Astrocyte of the cerebellum (primary cell): ENCODE results near the gene SLC66A1.

Experiments
- DNase-seq: peaks from one replicate; pipeline ENCODE4 v3.0.0-alpha.2; 2011; ENCODE audit warnings: low read depth
- H3K4me3 ChIP-seq: 2 replicates; pipeline ENCODE4 v1.5.1; 2011; ENCODE audit warnings: mild to moderate bottlenecking, low read depth, low read length, moderate library complexity
- in situ Hi-C: cut with HindIII; loops from 2 replicates; pipeline ENCODE4 v1.10.0; 2017; ENCODE audit warnings: low sequenced_read_pairs
- TF ChIP-seq, protein P1 (sequence below): IDR thresholded peaks from 2 replicates; pipeline ENCODE4 v1.5.1; 2012; ENCODE audit warnings: low read length, low read depth, moderate library complexity, mild to moderate bottlenecking; ENCODE audit errors: missing control alignments

SLC66A1 gene

GRCh38 chr1:19308509-19308907 is 3.6 kb upstream of the SLC66A1 start:
- TF ChIP-seq, protein P1, sequence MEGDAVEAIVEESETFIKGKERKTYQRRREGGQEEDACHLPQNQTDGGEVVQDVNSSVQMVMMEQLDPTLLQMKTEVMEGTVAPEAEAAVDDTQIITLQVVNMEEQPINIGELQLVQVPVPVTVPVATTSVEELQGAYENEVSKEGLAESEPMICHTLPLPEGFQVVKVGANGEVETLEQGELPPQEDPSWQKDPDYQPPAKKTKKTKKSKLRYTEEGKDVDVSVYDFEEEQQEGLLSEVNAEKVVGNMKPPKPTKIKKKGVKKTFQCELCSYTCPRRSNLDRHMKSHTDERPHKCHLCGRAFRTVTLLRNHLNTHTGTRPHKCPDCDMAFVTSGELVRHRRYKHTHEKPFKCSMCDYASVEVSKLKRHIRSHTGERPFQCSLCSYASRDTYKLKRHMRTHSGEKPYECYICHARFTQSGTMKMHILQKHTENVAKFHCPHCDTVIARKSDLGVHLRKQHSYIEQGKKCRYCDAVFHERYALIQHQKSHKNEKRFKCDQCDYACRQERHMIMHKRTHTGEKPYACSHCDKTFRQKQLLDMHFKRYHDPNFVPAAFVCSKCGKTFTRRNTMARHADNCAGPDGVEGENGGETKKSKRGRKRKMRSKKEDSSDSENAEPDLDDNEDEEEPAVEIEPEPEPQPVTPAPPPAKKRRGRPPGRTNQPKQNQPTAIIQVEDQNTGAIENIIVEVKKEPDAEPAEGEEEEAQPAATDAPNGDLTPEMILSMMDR, result no peak
- H3K4me3 ChIP-seq, result no peak overlapping the region
- no peak for DNase-seq
- in situ Hi-C loops, result no loop called here

GRCh38 chr1:19309123-19309813 is 2.9 kb upstream of the SLC66A1 start:
- peak; percentile 36 for DNase-seq
- TF ChIP-seq, protein P1, result no peak
- H3K4me3 ChIP-seq, result no peak overlapping the region
- in situ Hi-C loops, result no loop called here

- no peak overlapping the region for H3K4me3 ChIP-seq
- DNase-seq, result no peak
- TF ChIP-seq, protein P1, result no peak
- in situ Hi-C loops, result no loop called here
Measured at GRCh38 chr1:19310061-19310460, 2.1 kb upstream of the SLC66A1 start.

DNA sequence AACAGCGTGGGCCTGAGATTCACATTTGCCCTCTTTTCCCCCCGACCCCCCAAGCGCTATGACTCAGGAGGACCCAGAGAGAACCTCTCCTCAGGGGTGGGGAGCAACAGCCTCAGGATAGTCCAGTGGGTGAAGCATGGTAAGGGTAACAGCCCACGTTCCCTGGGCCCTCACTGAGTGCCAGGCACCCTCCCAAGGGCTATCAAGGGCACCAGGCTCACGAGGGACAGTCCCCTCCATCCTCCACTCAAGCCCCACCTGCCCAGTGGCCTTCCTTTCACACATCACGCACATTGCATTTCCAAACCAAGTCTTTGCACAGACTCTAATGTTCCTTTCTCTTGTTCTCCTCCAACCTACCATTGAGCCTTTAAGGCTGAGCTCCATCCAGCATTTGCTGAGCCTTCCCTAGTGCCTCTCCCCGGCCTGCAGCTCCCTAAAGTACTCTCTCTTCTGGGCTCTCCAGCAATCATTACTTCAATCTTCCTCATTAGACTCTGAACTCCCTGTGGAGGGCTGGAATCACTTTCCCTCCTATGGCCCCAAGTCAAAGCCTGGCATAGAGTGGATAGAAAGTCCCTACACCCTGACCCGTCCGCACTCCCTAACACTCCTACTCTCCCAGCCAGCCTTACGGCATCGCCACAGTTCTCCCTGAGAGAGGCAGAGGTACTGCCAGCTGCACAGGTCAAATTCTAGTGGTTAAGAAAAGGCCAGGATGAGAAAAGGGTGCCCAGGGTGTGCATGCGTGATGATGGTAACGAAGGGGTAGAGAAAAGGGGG is 1.2 kb upstream of the SLC66A1 start:
- H3K4me3 ChIP-seq, result peak overlapping the region; percentile 77
- in situ Hi-C loops, result no loop called here
- DNase-seq, result no peak
- TF ChIP-seq, protein P1, result no peak

DNA sequence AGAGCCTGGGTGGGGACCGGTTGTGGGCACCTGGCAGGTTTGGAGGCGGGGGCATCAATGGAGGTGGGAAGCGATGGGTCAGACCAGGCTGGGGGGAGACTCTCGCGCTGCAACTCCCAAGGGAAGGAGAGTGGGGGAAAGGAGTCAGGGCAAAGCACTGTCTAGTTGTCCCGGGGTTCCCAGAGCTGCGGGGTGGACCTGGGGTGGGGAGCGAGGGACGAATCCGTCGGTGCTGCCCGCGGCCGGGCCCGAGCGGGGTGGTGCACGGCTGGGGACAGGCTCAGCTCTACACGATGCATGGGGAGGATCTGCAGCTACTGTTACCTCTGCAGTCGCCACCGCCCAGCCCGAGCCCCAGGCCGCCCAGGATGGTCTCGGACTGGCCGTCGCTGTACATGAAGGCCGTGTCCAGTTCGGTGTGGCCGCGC is 609 bp upstream of the SLC66A1 start:
- TF ChIP-seq, protein P1, result no peak
- peak overlapping the region; percentile 77 for H3K4me3 ChIP-seq
- no peak for DNase-seq
- in situ Hi-C loops, result no loop called here

DNA sequence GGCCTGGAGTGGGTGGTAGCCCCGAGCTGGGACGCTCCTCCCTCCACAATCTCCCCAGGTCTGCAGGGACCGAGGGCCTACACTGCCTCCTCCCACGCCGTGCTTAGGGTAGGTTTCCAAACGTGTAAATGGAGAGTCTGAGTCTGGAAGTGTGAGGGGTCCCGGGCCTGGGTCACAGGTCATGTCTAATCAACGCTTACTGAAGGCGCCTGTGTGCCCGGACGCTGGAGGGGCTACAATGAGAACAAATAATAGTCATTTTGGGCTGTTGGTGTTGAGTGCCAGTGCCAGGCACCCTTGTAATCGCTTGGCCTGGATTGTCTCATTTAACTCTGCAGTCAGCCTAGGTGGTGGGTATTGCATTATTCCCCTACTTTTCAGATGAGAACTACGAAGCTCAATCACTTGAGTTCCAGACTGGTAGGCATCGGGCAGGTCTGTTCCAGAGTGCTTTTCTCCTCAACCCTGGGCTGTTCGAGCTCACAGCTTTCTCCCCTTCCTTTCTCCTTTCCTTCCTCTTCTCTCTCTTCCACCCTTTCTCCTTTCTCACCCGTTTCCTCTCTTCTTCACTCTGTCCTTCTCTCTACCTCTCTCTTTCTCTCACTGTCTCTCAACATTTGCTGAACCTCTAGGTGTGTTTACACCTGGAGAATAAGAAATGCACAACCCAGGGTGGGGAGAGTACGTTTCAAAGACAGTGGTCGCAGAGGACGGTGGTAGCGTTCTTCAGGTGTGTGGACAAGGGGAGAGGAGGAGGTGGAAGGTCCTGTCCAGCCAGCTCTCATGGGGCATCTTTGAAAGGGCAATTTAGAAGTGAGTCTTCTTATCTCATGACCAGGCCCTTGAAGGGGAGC is 883 bp downstream of the SLC66A1 start:
- DNase-seq, result no peak
- TF ChIP-seq, protein P1, result no peak
- in situ Hi-C loops, result no loop called here
- H3K4me3 ChIP-seq, result peak overlapping the region; percentile 77
